Germinal center (tissue), 1 donor: ENCODE measurements around the gene ZNF888.
"Not testable (repeated sequence)": the region's sequence is repeated elsewhere in the genome, so short reads cannot be mapped to it uniquely, and the experiment has no call there.

Experiments used
- DNase-seq: peaks from one replicate; pipeline ENCODE4 v3.0.0; 2012; ENCODE audit warnings: mixed read lengths, low spot score

The ZNF888 gene

DNA sequence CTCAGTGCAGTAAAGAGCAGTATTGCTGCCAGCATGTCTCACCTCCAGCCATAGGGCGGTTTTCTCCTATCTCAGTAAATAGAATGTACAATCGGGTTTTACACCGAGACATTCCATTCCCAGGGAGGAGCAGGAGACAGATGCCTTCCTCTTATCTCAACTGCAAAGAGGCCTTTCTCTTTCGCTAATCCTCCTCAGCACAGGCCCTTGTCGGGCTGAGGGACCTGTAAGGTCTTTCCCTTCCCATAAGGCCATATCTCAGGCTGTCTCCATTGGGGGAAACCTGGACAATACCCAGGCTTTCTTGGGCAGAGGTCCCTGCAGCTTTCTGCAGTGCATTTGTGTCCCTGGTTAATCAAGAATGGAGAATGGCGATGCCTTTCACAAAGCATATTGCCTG lies 50.2 kb downstream of the ZNF888 start:
- DNase-seq: not testable (repeated sequence)

DNA sequence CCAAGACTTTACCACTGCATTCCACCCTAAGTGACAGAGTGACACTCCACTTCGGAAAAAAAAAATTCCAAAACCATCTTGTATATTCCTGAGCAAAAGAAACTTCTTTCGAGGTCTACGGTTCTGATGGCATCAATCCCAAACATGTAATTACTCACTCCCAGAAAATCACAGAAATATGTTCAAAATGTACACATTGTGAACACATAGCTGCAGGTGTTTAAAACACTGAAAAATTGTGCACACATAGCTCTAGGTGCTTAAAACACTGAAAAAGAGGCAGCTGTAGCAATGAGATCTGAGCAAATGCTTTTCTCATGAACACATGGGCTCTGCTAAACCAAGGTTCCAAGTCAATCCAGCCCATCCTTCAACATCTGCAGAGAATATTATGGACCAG lies 51.8 kb downstream of the ZNF888 start:
- no peak for DNase-seq

DNA sequence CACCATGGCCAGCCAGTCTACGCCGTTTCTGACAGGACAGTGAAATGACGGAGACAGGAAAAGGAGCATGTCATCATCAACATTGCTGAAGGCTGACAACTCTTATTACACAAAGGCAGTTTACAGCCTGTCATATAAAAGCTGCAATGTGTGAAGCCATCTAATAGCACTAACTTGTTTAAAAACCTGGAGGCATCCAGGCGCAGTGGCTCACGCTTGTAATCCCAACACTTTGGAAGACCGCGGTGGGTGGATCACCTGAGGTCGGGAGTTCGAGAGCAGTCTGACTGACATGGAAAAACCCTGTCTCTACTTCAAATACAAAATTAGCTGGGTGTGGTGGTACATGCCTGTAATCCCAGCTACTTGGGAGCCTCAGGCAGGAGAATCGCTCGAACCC lies 55.2 kb downstream of the ZNF888 start:
- DNase-seq: not testable (repeated sequence)

DNA sequence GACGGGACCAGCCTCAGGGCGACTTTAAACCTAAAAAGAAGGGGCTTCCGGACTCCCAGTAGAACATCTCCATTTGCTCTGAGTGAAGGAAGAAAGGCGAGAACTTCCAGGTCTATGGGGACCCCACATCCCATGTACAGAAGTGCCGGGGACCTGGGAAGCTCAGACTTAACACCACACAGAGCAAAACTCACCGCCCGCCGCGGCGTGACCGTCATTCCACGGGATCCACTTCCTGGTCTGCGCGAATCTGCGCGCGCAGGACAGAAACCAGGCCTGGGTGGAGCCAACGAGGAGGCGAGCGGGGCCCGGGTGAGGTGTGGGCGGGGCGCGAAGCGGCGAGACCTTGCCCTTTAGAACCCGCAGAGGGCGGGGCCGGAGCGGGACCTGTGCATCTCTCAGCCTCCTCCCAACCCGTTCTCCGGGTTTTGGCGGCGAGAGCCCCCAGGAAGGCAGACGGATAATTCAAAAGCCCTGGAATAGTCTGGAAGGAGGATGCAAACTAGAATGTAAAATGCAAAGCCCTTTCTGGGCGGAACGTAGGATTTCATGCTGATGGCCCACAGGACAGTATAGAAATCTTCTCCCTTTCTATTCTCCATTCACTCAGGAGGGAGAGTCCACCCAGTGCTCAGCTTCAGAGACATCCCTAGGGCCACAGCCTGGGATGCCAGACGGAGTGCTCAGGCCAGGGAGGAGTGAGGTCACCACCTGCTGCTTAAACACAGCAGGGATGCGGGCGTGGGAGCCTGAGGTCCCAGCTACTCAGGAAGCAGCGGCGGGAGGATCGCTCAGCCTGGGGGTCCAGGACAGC lies 65.6 kb downstream of the ZNF888 start, which contains the start of gene ZNF468:
ZNF468 (minus strand) TSS at position 242 of the 814 bp plus-strand sequence. CDS start 3,347 bp downstream, outside the sequence.
- DNase-seq: peak; percentile 74

DNA sequence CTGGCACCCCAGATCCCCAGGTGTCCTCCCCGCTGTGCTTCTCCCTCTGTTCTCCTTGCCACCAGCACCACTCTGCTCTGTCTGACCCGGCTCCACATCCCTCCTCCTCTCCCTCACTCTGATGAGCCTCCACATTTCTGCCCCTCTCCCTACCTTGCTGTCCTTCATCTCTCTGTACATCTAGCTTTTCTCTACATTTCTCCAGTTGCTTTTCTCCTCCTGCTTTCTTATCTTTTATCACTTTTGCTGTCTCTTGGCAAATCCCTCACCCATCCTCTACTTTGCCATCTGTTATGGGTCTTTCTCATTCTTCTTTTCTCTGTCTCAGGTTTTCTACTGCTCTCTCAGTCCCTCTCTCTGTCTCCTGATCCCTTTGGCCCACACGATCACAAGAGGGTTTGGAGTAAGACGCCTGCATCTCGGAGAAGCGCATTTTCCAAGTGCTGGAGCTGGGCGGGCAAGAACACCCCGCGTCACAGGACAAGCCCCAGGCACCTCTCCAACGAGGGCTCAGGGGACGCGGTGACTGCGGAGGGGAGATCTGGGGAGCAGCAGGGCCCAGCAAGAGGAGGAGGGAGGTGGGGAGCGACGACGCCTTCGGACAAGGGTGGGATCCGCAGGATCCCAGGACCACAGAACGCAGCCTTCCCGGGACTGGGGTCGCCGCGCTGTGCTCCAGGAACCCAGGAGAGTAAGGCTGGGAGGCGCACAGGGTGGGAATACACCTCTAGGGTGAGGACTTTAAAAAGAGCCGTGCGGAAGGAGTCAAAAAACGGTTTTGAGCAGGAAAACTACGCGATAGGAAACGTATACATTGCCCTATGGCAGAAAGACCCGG lies 66.5 kb downstream of the ZNF888 start:
- peak; percentile 4 for DNase-seq
